GM12878 (cell line): ENCODE data around the gene TMEM209. TPM values are rescaled to one million over a fixed set of nuclear protein-coding genes. Genes with fewer than 3 reads are reported as not detected.

ENCODE experiments used
- ATAC-seq: fragments of 200-7000 bp; cut with Tn5 transposase; 3 replicates; pipeline ENCODE4 v1.9.1; 2020; ENCODE audit warnings: mild to moderate bottlenecking, moderate library complexity
- BruUV-seq: library from RNA; stranded (reverse); fragments of 400-500 nt; replicated peaks from 2 replicates; lab custom pipeline; 2021; lab: Mats Ljungman, UMichigan
- CTCF ChIA-PET: fragments of 300-600 bp; sonication (Branson Sonifier 250); formaldehyde crosslinking; extraction: SDS; loops from one replicate; lab custom pipeline; 2021; ENCODE audit warnings: inconsistent platforms; lab: Yijun Ruan, JAX
- POLR2A ChIA-PET: fragments of 350-600 bp; formaldehyde crosslinking; extraction: SDS; loops from one replicate; lab custom pipeline; 2021; ENCODE audit warnings: inconsistent platforms; lab: Charles Lee
- RAD21 ChIA-PET: fragments of 300-600 bp; sonication (Branson Sonifier 250); formaldehyde crosslinking; loops from one replicate; lab custom pipeline; 2023; ENCODE audit warnings: antibody characterized with exemption; ENCODE audit not compliant: unreplicated experiment; lab: Charles Lee
- SMC1A ChIA-PET: fragments of 300-600 bp; sonication (Branson Sonifier 250); formaldehyde crosslinking; loops from one replicate; lab custom pipeline; 2023; ENCODE audit not compliant: unreplicated experiment, uncharacterized antibody; lab: Charles Lee
- DNase-seq: peaks from one replicate; pipeline ENCODE4 v3.0.0-alpha.2; 2011; ENCODE audit warnings: low read depth, low spot score
- FAIRE-seq: peaks from 3 replicates; lab custom pipeline; 2011; peaks lifted over from hg19 to GRCh38; lab: Jason Lieb, UNC
- H2AFZ ChIP-seq: 2 replicates; pipeline ENCODE4 v1.6.0; 2011; ENCODE audit warnings: low read depth, low read length, control low read depth; ENCODE audit not compliant: control insufficient read depth
- H3K27ac ChIP-seq: 2 replicates; pipeline ENCODE4 v1.5.1; 2011; ENCODE audit warnings: control low read depth; ENCODE audit not compliant: control insufficient read depth, insufficient read depth
- H3K27me3 ChIP-seq, 2 experiments: replicated peaks in 1 of 2; 2 replicates each; pipeline versions ENCODE4 v1.6.0 to v1.6.1; 2011; ENCODE audit warnings: low read length in 1 of 2; ENCODE audit not compliant: control insufficient read depth in 2 of 2, insufficient read depth in 2 of 2
- H3K36me3 ChIP-seq, 2 experiments: 2 replicates each; pipeline ENCODE4 v1.5.1; 2011; ENCODE audit warnings: low read length in 1 of 2; ENCODE audit not compliant: control insufficient read depth in 2 of 2, insufficient read depth in 2 of 2
- H3K4me1 ChIP-seq: 2 replicates; pipeline ENCODE4 v1.6.1; 2011; ENCODE audit warnings: mild to moderate bottlenecking, low read length, moderate library complexity, mixed read lengths; ENCODE audit not compliant: control insufficient read depth, insufficient read depth
- H3K4me2 ChIP-seq: 2 replicates; pipeline ENCODE4 v1.6.0; 2011; ENCODE audit warnings: control low read depth; ENCODE audit not compliant: control insufficient read depth, insufficient read depth
- H3K4me3 ChIP-seq: fragments of 200-600 bp; sonication (generic); 2 replicates; pipeline ENCODE4 v1.5.1; 2016
- H3K79me2 ChIP-seq: 2 replicates; pipeline ENCODE4 v1.6.0; 2011; ENCODE audit warnings: low read length; ENCODE audit not compliant: control insufficient read depth, insufficient read depth
- H3K9ac ChIP-seq: 2 replicates; pipeline ENCODE4 v1.8.0; 2011; ENCODE audit warnings: low read length, control low read depth, mixed read lengths; ENCODE audit not compliant: control insufficient read depth, insufficient read depth
- H3K9me3 ChIP-seq: replicated peaks from 3 replicates; pipeline ENCODE4 v1.5.1; 2011; ENCODE audit warnings: mild to moderate bottlenecking, low read length; ENCODE audit not compliant: control insufficient read depth, insufficient read depth
- H4K20me1 ChIP-seq: 2 replicates; pipeline ENCODE4 v1.6.0; 2011; ENCODE audit not compliant: control insufficient read depth, insufficient read depth
- BHLHE40 ChIP-seq, 2 experiments: fragments of 450-650 bp in 1 of 2; IDR thresholded peaks; 2 replicates each; pipeline ENCODE4 v1.6.1; 2011 to 2017; ENCODE audit warnings: low read depth in 2 of 2, borderline replicate concordance in 1 of 2, improper control_type of control experiment in 1 of 2, low read length in 1 of 2, mild to moderate bottlenecking in 1 of 2
- CEBPZ ChIP-seq: fragments of 150-350 bp; IDR thresholded peaks from 2 replicates; pipeline ENCODE4 v1.6.1; 2016; ENCODE audit warnings: low read depth, low read length
- E2F4 ChIP-seq: IDR thresholded peaks from 2 replicates; pipeline ENCODE4 v1.6.1; 2012; ENCODE audit warnings: low read depth, low read length, improper control_type of control experiment
- HDAC2 ChIP-seq: fragments of 200-600 bp; sonication (generic); IDR thresholded peaks from 2 replicates; pipeline ENCODE4 v1.6.1; 2017
- IKZF1 ChIP-seq: fragments of 450-650 bp; conservative IDR thresholded peaks from 2 replicates; pipeline ENCODE4 v1.6.1; 2017; ENCODE audit warnings: antibody characterized with exemption, mild to moderate bottlenecking
- MTA3 ChIP-seq: IDR thresholded peaks from 2 replicates; pipeline ENCODE4 v1.6.1; 2012; ENCODE audit warnings: low read length, inconsistent platforms, borderline replicate concordance
- MYB ChIP-seq: fragments of 150-350 bp; IDR thresholded peaks from 2 replicates; pipeline ENCODE4 v1.6.1; 2014; ENCODE audit warnings: mild to moderate bottlenecking, low read depth, low read length, borderline replicate concordance
- POLR2AphosphoS5 ChIP-seq: IDR thresholded peaks from 2 replicates; pipeline ENCODE4 v1.6.1; 2011; ENCODE audit warnings: mild to moderate bottlenecking, low read length, inconsistent platforms
- RAD51 ChIP-seq: fragments of 450-650 bp; IDR thresholded peaks from 2 replicates; pipeline ENCODE4 v1.6.1; 2016; ENCODE audit warnings: moderate library complexity, mild to moderate bottlenecking, inconsistent platforms
- RBBP5 ChIP-seq: fragments of 200-600 bp; sonication (generic); conservative IDR thresholded peaks from 2 replicates; pipeline ENCODE4 v1.6.1; 2016
- SMARCA5 ChIP-seq: fragments of 450-650 bp; IDR thresholded peaks from 2 replicates; pipeline ENCODE4 v1.6.1; 2017; ENCODE audit warnings: mild to moderate bottlenecking
- TBL1XR1 ChIP-seq: IDR thresholded peaks from 2 replicates; pipeline ENCODE4 v1.6.1; 2012; ENCODE audit warnings: low read depth, low read length, improper control_type of control experiment
- WGBS: methylation state at CpG from one replicate; pipeline ENCODE4 v1.1.6; 2016; ENCODE audit warnings: low lambda C conversion rate; ENCODE audit not compliant: insufficient replicate concordance, insufficient coverage; ENCODE audit errors: missing lambda C conversion rate; 5-methylcytosine and 5-hydroxymethylcytosine counted together
- in situ Hi-C: fragments of 300-500 bp; cut with MboI; formaldehyde crosslinking; loops from 9 replicates; pipeline ENCODE4 v1.14.3; 2018; ENCODE audit warnings: mixed read lengths
- intact Hi-C: fragments of 100-400 bp; cut with micrococcal nuclease; formaldehyde crosslinking; loops from one replicate; pipeline ENCODE4 v1.14.2; 2022; ENCODE audit not compliant: unreplicated experiment
- polyA plus RNA-seq, 11 experiments: library from polyadenylated mRNA; depleted of rRNA in 4 of 11; unstranded in 6 of 11; stranded (reverse) in 5 of 11; fragments of >200 nt; fragmentation: Nextera tagmentation in 4 of 11; fragmentation: Illumina TruSeq in 1 of 11; extraction: Ambion mirVana in 4 of 11; extraction: Trizol in 1 of 11; gene quantifications; 1 replicate in 1 of 11; 2 replicates in 10 of 11; pipeline versions ENCODE4 v1.2.1 to v1.2.3, GENCODE V29; 2011 to 2016; ENCODE audit warnings: inconsistent platforms in 2 of 11, missing spikeins in 2 of 11, low read depth in 1 of 11
- total RNA-seq, 4 experiments: library from RNA; depleted of rRNA in 3 of 4; stranded (reverse); fragments of >200 nt in 3 of 4; fragmentation: Illumina TruSeq in 1 of 4; extraction: Trizol in 1 of 4; gene quantifications; 2 replicates each; pipeline versions ENCODE4 v1.2.1 to v1.2.3, GENCODE V29; 2013 to 2021
- TF ChIP-seq, protein P1 (sequence below): fragments of 450-650 bp; formaldehyde crosslinking; IDR thresholded peaks from 2 replicates; pipeline ENCODE4 v1.5.0; 2022; ENCODE audit warnings: mild to moderate bottlenecking, missing genetic modification characterization
- TF ChIP-seq, protein P2 (sequence below): fragments of 450-650 bp; IDR thresholded peaks from 2 replicates; pipeline ENCODE4 v1.6.1; 2017; ENCODE audit warnings: mild to moderate bottlenecking

The TMEM209 gene
- total and polyA plus RNA-seq, 10 of the 15 experiments (the other 5 are each of a cell fraction or from before 2014, with no cell fraction given): 22.1 to 41.2 (median 35.1) TPM

GRCh38 chr7:130227883-130228575 lies 22.8 kb upstream of the TMEM209 start:
- intact Hi-C loops (no loop called here), in situ Hi-C loops (no loop called here)
- Histone ChIP-seq H3K79me2 (no peaks in the 10 kb centered on the region), H3K27me3 (no peaks in the 10 kb centered on the region), H3K9ac (no peak overlapping the region), H3K4me2 (no peak overlapping the region), H3K4me1 (no peaks in the 10 kb centered on the region), H3K36me3 (no peaks in the 10 kb centered on the region), H4K20me1 (no peaks in the 10 kb centered on the region), H3K27ac (no peak overlapping the region), H3K4me3 (no peak overlapping the region), H2AFZ (no peak overlapping the region), H3K9me3 (no peaks in the 10 kb centered on the region; the same call in 2 of the 3 replicates)
- ATAC-seq: no peak
- POLR2A ChIA-PET: no interaction called here
- no peak for DNase-seq
- RAD21 ChIA-PET: no interaction called here
- CTCF ChIA-PET: interaction anchor here (0.6 kb wide), 1 partner anchor 1162 kb away, joined by 3 read pairs; no protein-coding TSS in a partner anchor
- FAIRE-seq: no peak
- SMC1A ChIA-PET: interaction anchor here (1.0 to 1.6 kb wide), 2 partner anchors 9 to 23 kb away, joined by 3 to 4 read pairs; partner anchors contain the start of gene TMEM209
- no TSS peak for BruUV-seq
- 86% methylated on average over 1 of the region's 1 CpG for WGBS
- no peak for TF ChIP-seq E2F4
- TF ChIP-seq RAD51: no peak
- TF ChIP-seq, protein P1, sequence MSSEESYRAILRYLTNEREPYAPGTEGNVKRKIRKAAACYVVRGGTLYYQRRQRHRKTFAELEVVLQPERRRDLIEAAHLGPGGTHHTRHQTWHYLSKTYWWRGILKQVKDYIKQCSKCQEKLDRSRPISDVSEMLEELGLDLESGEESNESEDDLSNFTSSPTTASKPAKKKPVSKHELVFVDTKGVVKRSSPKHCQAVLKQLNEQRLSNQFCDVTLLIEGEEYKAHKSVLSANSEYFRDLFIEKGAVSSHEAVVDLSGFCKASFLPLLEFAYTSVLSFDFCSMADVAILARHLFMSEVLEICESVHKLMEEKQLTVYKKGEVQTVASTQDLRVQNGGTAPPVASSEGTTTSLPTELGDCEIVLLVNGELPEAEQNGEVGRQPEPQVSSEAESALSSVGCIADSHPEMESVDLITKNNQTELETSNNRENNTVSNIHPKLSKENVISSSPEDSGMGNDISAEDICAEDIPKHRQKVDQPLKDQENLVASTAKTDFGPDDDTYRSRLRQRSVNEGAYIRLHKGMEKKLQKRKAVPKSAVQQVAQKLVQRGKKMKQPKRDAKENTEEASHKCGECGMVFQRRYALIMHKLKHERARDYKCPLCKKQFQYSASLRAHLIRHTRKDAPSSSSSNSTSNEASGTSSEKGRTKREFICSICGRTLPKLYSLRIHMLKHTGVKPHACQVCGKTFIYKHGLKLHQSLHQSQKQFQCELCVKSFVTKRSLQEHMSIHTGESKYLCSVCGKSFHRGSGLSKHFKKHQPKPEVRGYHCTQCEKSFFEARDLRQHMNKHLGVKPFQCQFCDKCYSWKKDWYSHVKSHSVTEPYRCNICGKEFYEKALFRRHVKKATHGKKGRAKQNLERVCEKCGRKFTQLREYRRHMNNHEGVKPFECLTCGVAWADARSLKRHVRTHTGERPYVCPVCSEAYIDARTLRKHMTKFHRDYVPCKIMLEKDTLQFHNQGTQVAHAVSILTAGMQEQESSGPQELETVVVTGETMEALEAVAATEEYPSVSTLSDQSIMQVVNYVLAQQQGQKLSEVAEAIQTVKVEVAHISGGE (CRISPR knock-in tag): no peak
- no peak for TF ChIP-seq BHLHE40 (IDR thresholded peaks at IDR 0.05; ENCODE audit: borderline replicate concordance in 1 of 2, low read depth in 2 of 2, low read length in 1 of 2)
- TF ChIP-seq MYB: no peak
- TF ChIP-seq RBBP5: no peak
- no peak for TF ChIP-seq MTA3
- TF ChIP-seq IKZF1: no peak
- no peak for TF ChIP-seq POLR2AphosphoS5
- no peak for TF ChIP-seq TBL1XR1
- TF ChIP-seq SMARCA5: no peak
- no peak for TF ChIP-seq CEBPZ
- TF ChIP-seq, protein P2, sequence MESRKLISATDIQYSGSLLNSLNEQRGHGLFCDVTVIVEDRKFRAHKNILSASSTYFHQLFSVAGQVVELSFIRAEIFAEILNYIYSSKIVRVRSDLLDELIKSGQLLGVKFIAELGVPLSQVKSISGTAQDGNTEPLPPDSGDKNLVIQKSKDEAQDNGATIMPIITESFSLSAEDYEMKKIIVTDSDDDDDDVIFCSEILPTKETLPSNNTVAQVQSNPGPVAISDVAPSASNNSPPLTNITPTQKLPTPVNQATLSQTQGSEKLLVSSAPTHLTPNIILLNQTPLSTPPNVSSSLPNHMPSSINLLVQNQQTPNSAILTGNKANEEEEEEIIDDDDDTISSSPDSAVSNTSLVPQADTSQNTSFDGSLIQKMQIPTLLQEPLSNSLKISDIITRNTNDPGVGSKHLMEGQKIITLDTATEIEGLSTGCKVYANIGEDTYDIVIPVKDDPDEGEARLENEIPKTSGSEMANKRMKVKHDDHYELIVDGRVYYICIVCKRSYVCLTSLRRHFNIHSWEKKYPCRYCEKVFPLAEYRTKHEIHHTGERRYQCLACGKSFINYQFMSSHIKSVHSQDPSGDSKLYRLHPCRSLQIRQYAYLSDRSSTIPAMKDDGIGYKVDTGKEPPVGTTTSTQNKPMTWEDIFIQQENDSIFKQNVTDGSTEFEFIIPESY: no peak
- TF ChIP-seq HDAC2: no peak
